ENCODE measurements around the gene TRIM66. TPM values are rescaled to one million over a fixed set of nuclear protein-coding genes. Genes with fewer than 3 reads are reported as not detected.

Gene TRIM66
- total RNA-seq, 1 donor from 2014 or later: 40.1 TPM

GRCh38 chr11:8608652-8609051 lies 73.8 kb downstream of the TRIM66 start:
- DNase-seq (ENCODE audit: low spot score): no peak

GRCh38 chr11:8605971-8606563 lies 76.4 kb downstream of the TRIM66 start:
- DNase-seq (ENCODE audit: low spot score): no peak

- no peak for DNase-seq (ENCODE audit: low spot score)
These were observed 78.3 kb downstream of the TRIM66 start for GRCh38 chr11:8604078-8604723.

GRCh38 chr11:8603696-8604077 lies 78.8 kb downstream of the TRIM66 start:
- DNase-seq (ENCODE audit: low spot score): no peak

- no peak for DNase-seq (ENCODE audit: low spot score)
These were observed 80.9 kb downstream of the TRIM66 start for GRCh38 chr11:8601376-8602133.

GRCh38 chr11:8598506-8598905 lies 84.0 kb downstream of the TRIM66 start:
- no peak for DNase-seq (ENCODE audit: low spot score)

GRCh38 chr11:8597182-8597581 lies 85.3 kb downstream of the TRIM66 start:
- no peak for DNase-seq (ENCODE audit: low spot score)

- no peak for DNase-seq (ENCODE audit: low spot score)
These were observed 85.9 kb downstream of the TRIM66 start for GRCh38 chr11:8596504-8597046.

GRCh38 chr11:8593935-8594909 lies 88.2 kb downstream of the TRIM66 start, which contains the start of gene STK33:
Gene STK33, minus strand, starts transcription at chr11:8594228. Its CDS starts 119,323 bp downstream, at chr11:8474905.
- no peak for DNase-seq (ENCODE audit: low spot score)

GRCh38 chr11:8593455-8593854 lies 89.0 kb downstream of the TRIM66 start:
- DNase-seq (ENCODE audit: low spot score): no peak

GRCh38 chr11:8587915-8588314 lies 94.5 kb downstream of the TRIM66 start:
- no peak for DNase-seq (ENCODE audit: low spot score)

GRCh38 chr11:8586805-8587204 lies 95.7 kb downstream of the TRIM66 start:
- no peak for DNase-seq (ENCODE audit: low spot score)

- no peak for DNase-seq (ENCODE audit: low spot score)
These were observed 96.3 kb downstream of the TRIM66 start for GRCh38 chr11:8586184-8586583.

GRCh38 chr11:8584511-8584910 lies 98.0 kb downstream of the TRIM66 start:
- no peak for DNase-seq (ENCODE audit: low spot score)

GRCh38 chr11:8584082-8584481 lies 98.4 kb downstream of the TRIM66 start:
- no peak for DNase-seq (ENCODE audit: low spot score)

- no peak for DNase-seq (ENCODE audit: low spot score)
These were observed 101.2 kb downstream of the TRIM66 start for GRCh38 chr11:8581300-8581699.

GRCh38 chr11:8577791-8578581 lies 104.5 kb downstream of the TRIM66 start:
- DNase-seq (ENCODE audit: low spot score): no peak

- DNase-seq (ENCODE audit: low spot score): no peak
These were observed 107.7 kb downstream of the TRIM66 start for GRCh38 chr11:8574798-8575197.

GRCh38 chr11:8573777-8574176 lies 108.7 kb downstream of the TRIM66 start:
- no peak for DNase-seq (ENCODE audit: low spot score)

- no peak for DNase-seq (ENCODE audit: low spot score)
These were observed 114.8 kb downstream of the TRIM66 start for GRCh38 chr11:8567602-8568198.
